A673 (cell line): ENCODE results near the gene CDH23. TPM values are rescaled to one million over a fixed set of nuclear protein-coding genes. Genes with fewer than 3 reads are reported as not detected.

ENCODE experiments used
- BruUV-seq: library from RNA; stranded (reverse); fragments of 400-500 nt; replicated peaks from 2 replicates; lab custom pipeline; 2021; lab: Mats Ljungman, UMichigan
- CTCF ChIA-PET: fragments of 300-600 bp; sonication (Branson Sonifier 250); formaldehyde crosslinking; loops from one replicate; lab custom pipeline; 2022; ENCODE audit warnings: antibody characterized with exemption; lab: Charles Lee
- POLR2A ChIA-PET: fragments of 300-600 bp; sonication (Branson Sonifier 250); formaldehyde crosslinking; loops from one replicate; lab custom pipeline; 2022; ENCODE audit warnings: antibody characterized with exemption; ENCODE audit not compliant: low non-redundant PET; lab: Charles Lee
- DNase-seq: peaks from one replicate; pipeline ENCODE4 v3.0.0-alpha.2; 2015; ENCODE audit warnings: low spot score
- H3K27ac ChIP-seq: fragments of 200-600 bp; sonication (generic); 2 replicates; pipeline ENCODE4 v1.5.1; 2016; ENCODE audit warnings: mixed run types, low read depth, mild to moderate bottlenecking, mixed read lengths, antibody characterized with exemption, low read length; ENCODE audit not compliant: poor library complexity, severe bottlenecking
- H3K27me3 ChIP-seq: fragments of 200-600 bp; sonication (generic); replicated peaks from 2 replicates; pipeline ENCODE4 v1.6.1; 2017; ENCODE audit warnings: mixed run types, low read depth, mild to moderate bottlenecking, mixed read lengths, antibody characterized with exemption, low read length; ENCODE audit not compliant: insufficient read depth, poor library complexity
- H3K36me3 ChIP-seq: fragments of 200-600 bp; sonication (generic); 2 replicates; pipeline ENCODE4 v1.6.1; 2016; ENCODE audit warnings: mixed run types, mild to moderate bottlenecking, mixed read lengths, antibody characterized with exemption, low read length; ENCODE audit not compliant: insufficient read depth, poor library complexity, severe bottlenecking
- H3K4me1 ChIP-seq: fragments of 200-600 bp; sonication (generic); 2 replicates; pipeline ENCODE4 v1.6.1; 2017; ENCODE audit warnings: mixed run types, mild to moderate bottlenecking, mixed read lengths, antibody characterized with exemption, low read length; ENCODE audit not compliant: insufficient read depth, poor library complexity, severe bottlenecking
- H3K4me3 ChIP-seq: fragments of 200-600 bp; sonication (generic); 2 replicates; pipeline ENCODE4 v1.5.1; 2016; ENCODE audit warnings: low read depth, mixed run types, mild to moderate bottlenecking, mixed read lengths, low read length; ENCODE audit not compliant: poor library complexity, severe bottlenecking
- H3K9me3 ChIP-seq: fragments of 200-600 bp; sonication (generic); 2 replicates; pipeline ENCODE4 v1.6.1; 2016; ENCODE audit warnings: mixed run types, low read depth, mild to moderate bottlenecking, mixed read lengths, antibody characterized with exemption, low read length; ENCODE audit not compliant: poor library complexity, severe bottlenecking
- CTCF ChIP-seq: fragments of 300-800, 200-600 bp; sonication (generic); conservative IDR thresholded peaks from 2 replicates; pipeline ENCODE4 v1.5.1; 2017; ENCODE audit warnings: low read depth, mild to moderate bottlenecking, antibody characterized with exemption, low read length, moderate library complexity, mixed read lengths
- EZH2 ChIP-seq: fragments of 200-600 bp; sonication (generic); IDR thresholded peaks from 2 replicates; pipeline ENCODE4 v1.6.1; 2017; ENCODE audit warnings: borderline replicate concordance, low read depth, mild to moderate bottlenecking, mixed read lengths, antibody characterized with exemption, low read length; ENCODE audit not compliant: poor library complexity, severe bottlenecking
- intact Hi-C: fragments of 100-400 bp; cut with micrococcal nuclease; formaldehyde crosslinking; loops from one replicate; pipeline ENCODE4 v1.10.0; 2022; ENCODE audit not compliant: unreplicated experiment
- total RNA-seq: library from RNA; stranded (reverse); gene quantifications from 2 replicates; pipeline ENCODE4 v1.2.3, GENCODE V29; 2021

Gene CDH23
- total RNA-seq, 1 experiment from 2014 or later: 49.7 TPM

- BruUV-seq: no TSS peak
- intact Hi-C loops: no loop called here
- POLR2A ChIA-PET: no interaction called here
- no peak for DNase-seq
- no peak overlapping the region for H3K4me3 ChIP-seq
- CTCF ChIA-PET: no interaction called here
- peaks cover 13% of the 10 kb centered on the region for H3K4me1 ChIP-seq
- H3K27ac ChIP-seq: no peak overlapping the region
- H3K27me3 ChIP-seq: no peaks in the 10 kb centered on the region
- TF ChIP-seq EZH2 (no peak), CTCF (no peak)
- no peaks in the 10 kb centered on the region for H3K9me3 ChIP-seq
- H3K36me3 ChIP-seq: peaks cover 3% of the 10 kb centered on the region
These were observed 128.4 kb downstream of the CDH23 start for GRCh38 chr10:71525092-71525491.

GRCh38 chr10:71525721-71526120, 129.0 kb downstream of the CDH23 start:
- intact Hi-C loops: no loop called here
- no peak for DNase-seq
- POLR2A ChIA-PET: no interaction called here
- no peaks in the 10 kb centered on the region for H3K27me3 ChIP-seq
- H3K27ac ChIP-seq: no peak overlapping the region
- no peak overlapping the region for H3K4me3 ChIP-seq
- no peaks in the 10 kb centered on the region for H3K9me3 ChIP-seq
- BruUV-seq: no TSS peak
- CTCF ChIA-PET: interaction anchor here (1.4 kb wide), 1 partner anchor 45 kb away, joined by 3 read pairs; no protein-coding TSS in a partner anchor
- no peaks in the 10 kb centered on the region for H3K36me3 ChIP-seq
- H3K4me1 ChIP-seq: peaks cover 13% of the 10 kb centered on the region
- no peak for TF ChIP-seq EZH2
- no peak for TF ChIP-seq CTCF

GRCh38 chr10:71526653-71527052, 129.9 kb downstream of the CDH23 start:
- TF ChIP-seq EZH2 (no peak), CTCF (no peak)
- H3K36me3 ChIP-seq: no peaks in the 10 kb centered on the region
- no peaks in the 10 kb centered on the region for H3K27me3 ChIP-seq
- CTCF ChIA-PET: interaction anchor here (1.4 kb wide), 1 partner anchor 44 kb away, joined by 3 read pairs; no protein-coding TSS in a partner anchor
- POLR2A ChIA-PET: no interaction called here
- H3K4me3 ChIP-seq: no peak overlapping the region
- BruUV-seq: no TSS peak
- DNase-seq: no peak
- intact Hi-C loops: no loop called here
- H3K4me1 ChIP-seq: peaks cover 13% of the 10 kb centered on the region
- H3K27ac ChIP-seq: no peak overlapping the region
- no peaks in the 10 kb centered on the region for H3K9me3 ChIP-seq
